HG03064 (cell line): ENCODE measurements around the gene DNAH17.

ENCODE experiments used
- ATAC-seq: cut with Tn5 transposase; IDR thresholded peaks from one replicate; pipeline ENCODE4 v1.9.1; 2021; ENCODE audit warnings: low read depth; ENCODE audit not compliant: unreplicated experiment

DNAH17 gene

DNA sequence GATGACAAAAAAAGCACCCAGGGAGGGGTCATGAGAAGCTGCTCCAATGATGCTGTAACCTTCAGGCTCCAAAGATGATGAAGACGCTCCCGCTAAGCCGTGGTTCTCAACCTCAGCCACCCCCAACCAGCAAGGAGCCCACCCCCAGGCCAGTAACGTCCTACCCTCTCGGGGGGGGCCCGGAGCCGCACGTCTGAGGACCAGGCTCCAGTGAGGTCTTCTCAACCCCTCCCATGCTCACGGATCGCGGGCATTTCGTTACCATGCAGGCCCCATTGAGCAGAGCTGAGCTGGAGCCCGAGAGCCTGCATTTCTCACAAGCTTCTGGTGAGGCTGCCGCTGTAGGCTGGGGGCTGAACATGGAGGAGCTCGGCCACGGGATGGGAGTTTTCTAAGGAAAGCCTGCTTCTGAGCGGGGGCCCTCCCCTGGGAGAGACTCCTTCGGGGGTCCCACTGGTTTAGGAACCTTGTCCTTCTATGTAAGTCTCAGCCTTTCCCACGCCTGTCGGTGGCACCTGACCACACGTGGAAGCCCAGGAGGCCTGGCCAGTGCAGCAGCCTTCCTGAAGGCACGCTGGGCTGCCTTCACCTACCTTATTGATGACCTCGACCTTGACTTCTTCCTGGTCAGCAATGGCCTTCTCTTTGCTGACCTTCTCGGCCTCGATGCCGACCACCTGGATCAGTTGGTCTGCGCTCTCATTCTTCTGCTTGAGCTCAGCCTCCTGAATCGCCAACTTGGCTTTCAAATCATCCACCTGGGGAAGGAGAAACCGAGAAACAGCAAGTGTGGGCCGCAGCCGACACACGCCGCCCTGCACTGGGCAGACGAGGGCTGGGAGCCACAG, 116.0 kb downstream of the DNAH17 start:
- ATAC-seq = no peak

DNA sequence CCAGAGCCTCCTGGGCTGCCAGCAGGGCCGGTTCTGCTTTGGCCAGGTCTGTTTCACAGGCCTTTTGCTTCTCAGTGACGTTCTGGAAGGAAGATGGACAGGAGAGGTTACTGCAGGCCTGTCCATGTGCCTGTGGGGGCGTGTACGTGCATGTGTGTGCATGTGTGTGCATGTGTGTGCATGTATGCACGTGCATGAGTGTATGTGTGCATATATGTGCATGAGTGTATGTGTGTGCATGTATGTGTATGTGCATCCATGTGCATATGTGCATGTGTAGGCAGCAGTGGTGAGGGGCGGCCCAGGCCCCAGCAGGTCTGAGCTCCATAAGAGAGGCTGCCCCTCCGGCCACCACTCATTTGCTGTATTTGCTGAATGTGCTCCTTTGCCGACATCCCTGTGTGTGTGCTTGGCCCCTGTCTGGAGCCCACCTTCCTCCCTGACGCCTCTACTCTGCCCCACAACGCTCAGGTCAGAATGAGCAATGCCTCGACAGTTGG, 117.0 kb downstream of the DNAH17 start:
- no peak for ATAC-seq

GRCh38 chr17:78459696-78460095, 117.5 kb downstream of the DNAH17 start:
- ATAC-seq = no peak

GRCh38 chr17:78458736-78459335, 118.4 kb downstream of the DNAH17 start:
- ATAC-seq = no peak

GRCh38 chr17:78458091-78458490, 119.1 kb downstream of the DNAH17 start:
- ATAC-seq = no peak

DNA sequence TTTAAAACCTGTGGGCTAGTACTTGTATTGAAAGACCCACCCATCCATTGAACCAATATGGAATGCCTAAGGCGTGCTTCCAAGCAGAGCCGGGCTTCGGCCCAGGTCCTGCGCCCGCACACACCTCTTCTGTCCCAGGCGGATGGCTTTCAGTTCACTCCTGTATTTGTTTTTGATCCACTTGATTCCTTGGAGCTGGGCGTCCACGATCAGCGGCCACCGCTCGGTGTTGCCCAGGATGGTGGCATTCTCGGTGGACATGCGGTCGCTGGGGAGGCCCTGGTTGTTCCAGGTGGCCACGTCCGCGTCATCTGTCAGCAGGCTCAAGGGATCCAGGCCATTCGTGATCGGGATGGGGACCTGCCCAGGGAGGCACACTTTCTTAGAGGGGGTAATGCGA, 122.8 kb downstream of the DNAH17 start:
- ATAC-seq = no peak

GRCh38 chr17:78451753-78452152, 125.4 kb downstream of the DNAH17 start:
- ATAC-seq = no peak

- ATAC-seq = no peak
Observed at GRCh38 chr17:78450696-78451345, 126.4 kb downstream of the DNAH17 start.

DNA sequence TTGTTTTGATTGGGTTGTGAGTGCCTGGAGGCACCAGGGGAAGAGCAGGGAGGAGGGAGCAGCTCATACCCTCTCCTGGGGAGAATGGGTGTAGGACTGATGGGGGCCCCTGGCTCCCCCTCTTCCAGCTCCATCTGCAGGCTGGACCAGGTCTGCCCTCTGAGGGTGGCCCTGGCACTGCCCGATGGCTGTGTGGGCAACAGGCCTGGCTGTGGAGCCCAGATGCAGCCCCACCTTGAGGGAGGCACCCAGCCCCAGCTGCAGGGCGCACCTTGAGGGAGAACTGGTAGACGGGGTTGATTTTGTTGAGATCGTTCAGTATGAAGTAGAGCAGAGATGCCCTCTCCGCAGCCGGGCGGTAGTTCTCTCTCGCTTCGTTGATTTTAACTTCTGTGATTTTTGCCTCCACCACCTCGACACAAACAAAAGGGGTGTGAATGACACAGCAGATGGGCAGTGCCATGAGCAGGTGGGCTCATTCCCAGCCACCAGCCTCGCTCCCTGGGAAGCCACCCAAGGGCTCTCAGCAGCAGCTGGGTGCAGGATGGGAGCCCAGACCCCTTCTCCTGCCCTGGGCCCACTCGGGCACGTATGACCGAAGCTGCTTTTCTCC, 127.1 kb downstream of the DNAH17 start:
- ATAC-seq = no peak

- no peak for ATAC-seq
Observed at GRCh38 chr17:78448356-78448993, 128.7 kb downstream of the DNAH17 start.

DNA sequence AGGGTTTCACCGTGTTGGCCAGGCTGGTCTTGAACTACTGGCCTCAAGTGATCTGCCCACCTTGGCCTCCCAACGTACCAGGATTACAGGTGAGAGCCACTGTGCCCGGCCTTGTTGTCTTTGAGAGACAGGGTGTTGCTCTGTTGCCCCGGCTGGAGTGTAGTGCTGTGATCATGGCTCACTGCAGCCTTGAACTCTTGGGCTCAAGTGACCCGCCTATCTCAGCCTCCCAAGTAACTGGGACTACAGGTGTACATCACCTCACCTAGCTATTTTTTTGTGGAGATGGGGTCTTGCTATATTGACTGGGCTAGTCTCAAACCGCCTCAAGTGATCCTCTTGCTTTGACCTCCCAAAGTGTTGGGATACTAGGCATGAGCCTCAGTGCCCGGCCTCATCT, 130.4 kb downstream of the DNAH17 start:
- no peak for ATAC-seq

DNA sequence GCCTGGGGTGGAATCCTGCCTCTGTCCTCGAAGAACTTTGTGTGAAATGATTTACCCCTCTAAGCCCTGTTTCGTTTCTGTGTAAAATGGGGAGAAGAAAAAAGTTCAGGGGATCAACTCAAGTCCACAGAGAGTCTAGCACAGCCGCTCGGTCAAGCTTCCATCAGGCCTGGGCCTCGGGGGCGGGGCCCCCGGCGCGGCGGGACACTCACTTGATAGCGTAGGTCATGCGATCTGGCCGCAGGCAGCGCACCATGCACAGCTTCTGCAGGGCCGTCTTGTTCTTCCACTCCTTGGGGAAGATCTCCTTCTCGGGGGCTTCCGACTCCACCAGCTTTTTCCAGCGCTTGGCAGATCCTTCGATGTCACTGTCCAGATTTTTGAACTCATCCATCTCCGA, 132.8 kb downstream of the DNAH17 start:
- ATAC-seq = no peak

GRCh38 chr17:78442648-78443218, 134.5 kb downstream of the DNAH17 start:
- ATAC-seq = no peak

DNA sequence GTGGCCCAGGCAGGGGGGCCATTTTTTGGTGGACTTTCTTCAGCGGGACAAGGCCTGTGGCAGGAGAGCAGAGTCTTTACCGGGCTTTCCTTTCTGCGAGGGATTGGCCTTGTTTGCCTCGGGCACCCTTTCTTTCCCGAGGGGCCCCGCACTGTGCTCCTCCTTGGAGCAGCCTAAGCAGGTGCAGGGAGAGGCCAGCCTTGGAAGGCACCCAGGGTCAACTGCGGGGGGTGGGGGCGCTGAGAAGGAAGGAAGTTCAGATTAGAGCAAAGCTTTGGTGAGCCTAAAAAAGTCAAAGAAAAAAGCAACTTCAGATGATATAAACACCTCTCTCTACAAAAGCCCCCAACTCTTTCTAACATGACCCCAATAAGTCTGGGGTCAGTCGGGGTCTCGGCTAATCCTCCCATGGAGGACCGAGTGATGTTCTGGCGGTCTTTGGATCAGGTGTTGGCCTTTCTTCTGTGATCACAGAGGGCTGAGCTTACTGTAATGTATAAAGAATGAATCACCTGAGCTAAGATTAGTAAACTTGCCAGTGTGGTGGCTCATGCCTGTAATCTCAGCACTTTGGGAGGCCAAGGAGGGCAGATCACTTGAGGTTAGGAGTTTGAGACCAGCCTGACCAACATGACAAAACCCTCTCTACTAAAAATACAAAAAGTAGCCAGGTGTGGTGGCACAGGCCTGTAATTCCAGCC, 135.8 kb downstream of the DNAH17 start:
- no peak for ATAC-seq

DNA sequence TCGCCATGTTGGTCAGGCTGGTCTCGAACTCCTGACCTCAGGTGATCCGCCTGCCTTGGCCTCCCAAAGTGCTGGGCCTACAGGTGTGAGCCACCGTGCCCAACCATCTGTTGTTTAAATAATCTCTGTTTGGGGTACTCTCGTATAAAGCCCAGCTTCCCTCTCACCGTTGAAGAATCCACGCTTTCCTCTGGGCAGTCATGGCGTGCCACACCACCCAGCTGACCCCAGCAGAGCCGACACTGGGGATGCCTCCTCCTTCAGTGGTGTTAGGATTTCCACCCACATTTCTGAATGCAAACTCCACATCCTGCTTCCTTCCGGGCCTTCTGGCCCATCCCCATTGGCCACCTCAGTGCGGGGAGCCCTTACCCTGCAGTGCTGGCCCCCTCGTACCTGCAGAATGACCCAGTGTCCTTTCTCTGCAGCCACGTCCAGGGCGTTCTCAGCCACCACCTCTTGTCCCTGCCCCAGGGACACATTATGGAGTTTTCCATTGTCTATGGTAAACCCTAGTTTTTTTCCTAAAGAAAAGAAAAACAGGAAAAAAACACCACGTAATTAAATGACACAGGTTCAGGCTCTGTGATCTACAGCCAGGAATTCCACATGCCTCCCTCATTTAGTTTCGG, 138.4 kb downstream of the DNAH17 start:
- no peak for ATAC-seq

DNA sequence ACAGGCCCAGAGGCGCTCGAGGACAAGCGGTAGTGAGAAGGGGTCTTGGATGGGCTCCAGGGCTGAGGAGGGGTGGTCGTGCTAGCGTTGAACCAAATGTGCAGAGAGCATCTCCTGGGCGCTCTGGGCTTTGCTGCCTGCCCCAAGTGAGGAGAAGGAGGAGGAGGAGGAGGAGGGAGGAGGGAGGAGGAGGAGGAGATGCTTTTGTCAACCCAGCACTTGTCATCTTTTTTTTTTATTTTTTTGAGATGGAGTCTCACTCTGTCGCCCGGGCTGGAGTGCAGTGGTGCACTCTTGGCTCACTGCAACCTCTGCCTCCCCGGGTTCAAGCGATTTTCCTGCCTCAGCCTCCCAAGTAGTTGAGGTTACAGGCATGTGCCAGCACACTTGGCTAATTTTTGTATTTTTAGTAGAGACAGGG, 138.9 kb downstream of the DNAH17 start:
- no peak for ATAC-seq

- no peak for ATAC-seq
Observed at GRCh38 chr17:78437508-78438169, 139.6 kb downstream of the DNAH17 start.

- ATAC-seq = no peak
Observed at GRCh38 chr17:78435330-78436005, 141.7 kb downstream of the DNAH17 start.
